ENCODE data around the gene SNRNP200. TPM values are rescaled to one million over a fixed set of nuclear protein-coding genes. Genes with fewer than 3 reads are reported as not detected.
A peak's percentile ranks its signal among the peaks of the same experiment; 100 is the strongest.

The SNRNP200 gene
- total RNA-seq, 1 donor from 2014 or later = 64.1 TPM

DNA sequence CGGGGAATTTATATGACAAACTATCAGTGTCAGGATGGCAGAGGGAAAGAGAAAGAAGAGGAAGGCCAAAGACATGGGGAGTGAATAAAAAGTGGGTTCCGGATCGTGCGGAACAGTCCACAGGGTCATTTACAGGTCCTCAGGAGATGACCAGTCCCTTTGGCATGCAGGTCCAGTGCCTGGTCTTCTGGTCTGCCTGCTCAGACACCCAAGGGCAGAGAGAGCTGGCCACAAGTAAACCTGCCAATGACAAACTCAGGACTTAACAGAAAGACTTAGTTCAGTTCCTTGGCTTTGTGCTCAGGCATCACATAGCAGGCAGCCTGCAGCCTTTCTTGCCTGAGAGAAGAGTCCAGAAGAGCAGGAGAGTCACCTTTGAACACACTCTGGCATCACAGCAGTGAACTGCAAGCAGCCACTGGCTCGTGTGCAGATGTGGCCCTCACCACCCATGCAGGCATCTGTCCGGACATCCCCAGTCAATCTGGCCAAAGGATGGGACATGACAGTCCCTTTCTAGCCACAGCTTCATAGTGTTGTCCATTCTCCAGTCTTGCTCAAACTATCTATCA is 53.5 kb downstream of the SNRNP200 start:
- peak; percentile 90 for DNase-seq (ENCODE audit: low read depth, low spot score)

DNA sequence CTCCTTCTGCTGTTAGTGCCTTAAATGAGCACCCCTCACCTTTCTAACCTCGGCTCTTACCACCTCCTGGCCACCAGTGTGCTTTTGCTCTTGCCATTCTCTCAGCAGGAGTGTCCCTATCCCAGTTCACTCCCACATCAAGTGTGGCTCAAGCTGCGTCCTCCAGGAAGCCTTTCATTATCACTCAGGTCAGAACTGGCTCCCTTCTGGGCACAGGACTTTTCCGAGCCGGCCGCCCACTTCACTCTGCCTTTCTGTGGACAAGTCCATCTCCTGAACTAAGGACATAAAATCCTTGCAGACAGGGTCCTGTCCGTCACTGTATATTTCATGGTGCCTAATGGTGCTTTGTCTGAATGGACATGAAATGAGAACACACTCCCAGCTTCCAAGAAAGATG is 55.2 kb downstream of the SNRNP200 start:
- DNase-seq (ENCODE audit: low read depth, low spot score) = no peak

DNA sequence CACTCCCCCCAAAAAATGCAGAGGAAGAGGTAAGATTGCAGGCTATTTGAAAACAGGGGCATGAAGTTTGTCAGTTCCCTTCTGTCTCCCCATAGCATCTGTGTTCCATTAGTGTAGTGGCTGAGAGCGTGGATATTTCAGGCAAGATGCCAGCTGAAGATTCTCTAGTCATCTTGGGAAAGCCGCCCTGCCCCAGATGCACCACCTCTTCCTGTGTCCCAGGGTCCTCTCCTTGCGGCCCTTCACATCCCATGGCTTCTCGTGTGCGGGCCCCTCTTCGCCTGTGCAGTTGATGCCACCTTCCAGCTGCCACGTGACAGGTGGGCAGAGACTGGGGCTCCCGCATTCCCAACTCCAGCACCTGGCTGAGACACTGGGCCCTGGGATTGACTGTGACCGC is 55.7 kb downstream of the SNRNP200 start:
- DNase-seq (ENCODE audit: low read depth, low spot score) = no peak

GRCh38 chr2:96248624-96249023 is 56.7 kb downstream of the SNRNP200 start:
- DNase-seq (ENCODE audit: low read depth, low spot score) = no peak

DNA sequence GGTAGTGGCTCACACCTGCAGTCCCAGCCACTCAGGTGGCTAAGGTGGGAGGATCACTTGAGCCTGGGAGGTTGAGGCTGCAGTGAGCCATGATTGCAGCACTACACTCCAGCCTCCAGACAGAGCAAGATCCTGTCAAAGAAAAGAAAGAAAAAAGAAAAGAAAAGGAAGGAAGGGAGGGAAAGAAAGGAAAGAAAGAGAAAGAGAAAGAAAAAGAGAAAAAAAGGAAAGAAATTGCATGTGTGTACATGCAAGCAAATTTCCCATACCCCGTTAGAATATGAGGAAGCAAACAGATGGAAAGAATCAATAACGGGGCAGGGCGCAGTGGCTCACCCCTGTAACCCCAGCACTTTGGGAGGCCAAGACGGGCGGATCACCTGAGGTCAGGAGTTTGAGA is 57.5 kb downstream of the SNRNP200 start:
- DNase-seq (ENCODE audit: low read depth, low spot score) = no peak

- no peak for DNase-seq (ENCODE audit: low read depth, low spot score)
These were observed 58.3 kb downstream of the SNRNP200 start for GRCh38 chr2:96247009-96247408.

DNA sequence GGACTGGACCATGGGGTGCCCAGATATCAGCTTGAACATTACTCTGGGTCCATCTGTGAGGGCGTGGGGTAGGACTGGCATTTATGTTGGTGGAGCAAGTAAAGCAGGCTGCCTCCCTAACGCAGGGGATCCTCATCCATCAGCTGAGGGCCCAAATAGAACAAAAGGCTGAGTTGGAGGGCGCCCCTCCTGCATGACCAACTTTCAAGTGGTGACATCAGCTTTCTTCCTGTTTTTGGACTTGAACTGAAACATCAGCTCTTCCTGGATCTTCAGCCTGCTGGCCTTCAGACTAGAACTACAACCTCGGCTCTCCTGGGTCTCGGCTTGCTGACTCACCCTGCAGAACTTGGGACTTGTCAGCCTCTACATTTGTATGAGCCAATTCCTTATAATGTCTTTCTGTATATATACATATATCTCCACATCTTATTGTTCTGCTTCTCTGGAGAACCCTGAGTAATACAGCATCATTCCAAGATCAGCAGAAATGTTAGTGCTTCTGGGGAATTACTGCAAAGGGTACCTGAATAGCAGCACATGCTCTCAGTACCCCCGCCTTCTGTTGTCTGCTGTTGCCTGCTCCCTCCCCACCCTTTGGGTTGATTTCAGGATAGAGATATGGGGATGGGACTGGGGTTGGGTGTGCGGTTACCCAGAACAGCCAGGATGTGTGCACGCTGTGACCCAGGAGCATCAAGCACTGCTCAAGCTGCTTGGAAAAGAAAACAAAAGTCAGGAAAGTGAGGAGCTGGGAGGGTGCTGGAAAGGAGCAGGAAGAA is 59.5 kb downstream of the SNRNP200 start:
- DNase-seq (ENCODE audit: low read depth, low spot score) = peak; percentile 76

DNA sequence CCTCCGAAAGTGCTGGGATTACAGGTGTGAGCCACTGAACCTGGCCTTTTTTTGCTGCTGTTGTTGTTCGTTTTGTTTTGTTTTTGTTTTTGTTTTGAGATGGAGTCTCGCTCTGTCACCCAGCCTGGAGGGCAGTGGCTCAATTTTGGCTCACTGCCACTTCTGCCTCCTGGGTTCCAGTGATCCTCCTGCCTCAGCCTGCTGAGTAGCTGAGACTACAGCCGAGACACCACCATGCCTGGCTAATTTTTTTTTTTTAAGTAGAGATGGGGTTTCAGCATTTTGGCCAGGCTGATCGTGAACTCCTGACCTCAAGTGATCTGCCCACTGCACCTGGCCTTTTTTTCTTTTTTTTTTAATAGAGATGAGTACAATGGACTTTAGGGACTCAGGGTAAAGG is 61.5 kb downstream of the SNRNP200 start:
- DNase-seq (ENCODE audit: low read depth, low spot score) = no peak

- DNase-seq (ENCODE audit: low read depth, low spot score) = peak; percentile 63
These were observed 63.3 kb downstream of the SNRNP200 start for GRCh38 chr2:96241900-96242611.

DNA sequence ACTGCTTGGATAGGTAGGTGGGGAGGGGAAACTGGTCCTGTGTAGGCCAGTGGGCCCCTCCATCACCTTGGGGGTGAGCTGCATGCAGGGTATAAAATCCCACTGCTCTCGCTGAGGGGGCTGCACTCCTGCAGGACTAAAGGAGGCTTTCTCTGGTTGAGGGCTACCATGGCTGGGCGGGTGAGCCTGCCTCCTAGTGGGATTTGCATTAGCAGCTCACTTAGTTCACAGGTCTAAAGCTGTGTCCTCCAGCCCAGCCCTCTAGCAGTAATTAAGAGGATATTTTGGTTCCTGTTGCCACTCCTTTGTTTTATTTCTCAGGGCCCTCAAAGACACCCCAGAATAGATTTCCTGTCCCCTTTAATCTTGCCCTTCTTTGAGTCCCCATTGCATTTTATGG is 64.1 kb downstream of the SNRNP200 start:
- no peak for DNase-seq (ENCODE audit: low read depth, low spot score)

DNA sequence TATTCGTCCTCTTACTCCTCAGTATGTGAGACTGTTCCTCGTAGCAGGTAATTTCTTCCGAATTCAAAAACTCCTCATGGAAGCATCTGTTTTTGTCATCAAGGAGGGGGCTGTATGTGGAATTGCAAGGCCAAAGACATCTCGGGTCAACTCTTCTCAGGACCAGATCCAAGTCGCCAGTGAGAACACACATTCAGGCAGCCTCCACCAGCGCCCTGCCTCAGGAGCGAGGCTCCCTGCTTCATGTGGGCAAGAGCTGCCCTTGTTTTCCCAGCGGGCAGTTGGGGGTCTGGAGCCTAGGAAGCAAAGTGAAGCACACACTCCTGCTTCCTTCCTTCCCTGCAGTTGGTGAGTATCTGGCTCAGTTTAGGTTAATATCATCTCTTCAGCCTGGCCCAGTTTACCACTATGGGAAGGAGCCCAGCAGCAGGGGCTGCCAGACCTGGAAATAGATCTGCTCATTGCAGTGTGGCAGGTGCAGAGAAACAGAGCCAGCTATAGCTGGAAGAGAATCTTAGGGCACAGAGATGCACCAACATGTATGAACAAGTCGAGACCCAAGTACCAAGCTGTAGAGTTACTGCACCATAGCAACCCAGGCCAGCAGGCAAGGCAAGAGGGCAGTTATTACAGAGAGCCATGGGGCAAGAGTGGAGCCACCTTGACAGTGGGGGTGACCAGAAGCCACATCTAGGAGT is 64.9 kb downstream of the SNRNP200 start:
- DNase-seq (ENCODE audit: low read depth, low spot score) = no peak

DNA sequence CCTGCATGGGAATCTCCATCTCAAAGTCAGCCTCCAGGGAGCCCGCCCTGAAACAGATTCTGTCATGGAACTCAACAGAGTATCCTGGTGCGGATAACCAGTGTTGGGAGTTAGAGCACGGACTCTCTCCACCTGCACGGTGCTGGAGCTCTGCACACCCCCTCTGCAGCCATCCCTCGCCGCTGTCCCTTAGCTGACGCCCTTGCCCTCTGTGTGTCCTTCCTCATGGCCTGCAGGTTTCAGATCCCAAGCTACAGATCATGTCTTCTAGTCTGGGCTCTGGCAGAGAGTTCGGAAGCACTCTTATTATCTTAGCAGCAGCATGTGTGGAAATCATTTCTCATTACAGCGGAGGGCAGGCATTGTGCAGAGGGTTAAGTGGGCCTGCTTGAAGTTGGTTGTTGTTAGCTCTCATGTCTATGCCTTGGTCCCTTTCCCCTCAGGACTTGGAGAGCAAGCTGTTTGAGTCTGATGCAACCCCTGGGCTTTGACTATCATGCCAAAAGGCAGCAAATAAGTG is 65.5 kb downstream of the SNRNP200 start:
- no peak for DNase-seq (ENCODE audit: low read depth, low spot score)

GRCh38 chr2:96239091-96239490 is 66.3 kb downstream of the SNRNP200 start:
- DNase-seq (ENCODE audit: low read depth, low spot score) = no peak

DNA sequence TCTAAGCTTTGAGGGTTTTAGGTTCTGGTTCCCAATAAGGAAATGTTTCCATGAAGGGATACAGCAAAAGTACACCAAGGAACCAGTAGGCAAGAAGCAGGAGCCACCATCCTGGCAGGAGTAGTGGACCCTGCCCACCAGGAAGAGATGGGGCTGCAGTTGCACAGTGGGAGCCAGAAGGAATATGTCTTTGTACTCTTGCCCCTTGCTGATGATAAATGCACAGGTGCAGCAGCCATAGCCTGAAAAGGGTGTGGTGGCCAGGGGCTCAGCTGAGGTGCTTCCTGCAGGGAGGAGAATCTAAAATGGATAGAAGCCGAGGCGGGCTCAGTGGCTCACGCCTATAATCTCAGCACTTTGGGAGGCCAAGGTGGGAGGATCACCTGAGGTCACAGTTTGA is 67.1 kb downstream of the SNRNP200 start:
- no peak for DNase-seq (ENCODE audit: low read depth, low spot score)

GRCh38 chr2:96236882-96237281 is 68.5 kb downstream of the SNRNP200 start:
- no peak for DNase-seq (ENCODE audit: low read depth, low spot score)

GRCh38 chr2:96233880-96234316 is 71.4 kb downstream of the SNRNP200 start:
- no peak for DNase-seq (ENCODE audit: low read depth, low spot score)

- DNase-seq (ENCODE audit: low read depth, low spot score) = no peak
These were observed 71.9 kb downstream of the SNRNP200 start for GRCh38 chr2:96233436-96233835.

- no peak for DNase-seq (ENCODE audit: low read depth, low spot score)
These were observed 74.0 kb downstream of the SNRNP200 start for GRCh38 chr2:96231316-96231715.

GRCh38 chr2:96225016-96225533 is 80.3 kb downstream of the SNRNP200 start:
- no peak for DNase-seq (ENCODE audit: low read depth, low spot score)

Data from pulmonary artery endothelial cell (primary cell).